Activated CD4-positive, alpha-beta T cell treated with anti-CD3 and anti-CD28 coated beads for 36 hours (primary cell): ENCODE measurements around the gene GPATCH4. TPM values are rescaled to one million over a fixed set of nuclear protein-coding genes. Genes with fewer than 3 reads are reported as not detected.

ENCODE experiments used
- ATAC-seq: fragments of 200-7000 bp; cut with Tn5 transposase; one replicate; pipeline ENCODE4 v1.10.0; 2021; ENCODE audit warnings: mild to moderate bottlenecking, moderate library complexity
- CTCF ChIA-PET: fragments of 350-600 bp; sonication (Branson Sonifier 250); formaldehyde crosslinking; loops from one replicate; lab custom pipeline; 2021; ENCODE audit warnings: antibody characterized with exemption; lab: Charles Lee
- POLR2A ChIA-PET: fragments of 350-600 bp; sonication (Branson Sonifier 250); formaldehyde crosslinking; loops from one replicate; lab custom pipeline; 2021; ENCODE audit warnings: antibody characterized with exemption, inconsistent platforms; lab: Charles Lee
- DNase-seq: peaks from one replicate; pipeline ENCODE4 v3.0.0-alpha.2; 2020
- H3K27ac Mint-ChIP-seq: one replicate; pipeline ENCODE4 v1.8.0; 2021; ENCODE audit warnings: mixed read lengths
- H3K27me3 Mint-ChIP-seq: one replicate; pipeline ENCODE4 v1.8.0; 2021; ENCODE audit warnings: mixed read lengths
- H3K36me3 Mint-ChIP-seq: one replicate; pipeline ENCODE4 v1.8.0; 2021; ENCODE audit warnings: low read depth, mixed read lengths
- H3K4me1 Mint-ChIP-seq: one replicate; pipeline ENCODE4 v1.8.0; 2021; ENCODE audit warnings: mixed read lengths
- H3K4me3 Mint-ChIP-seq: one replicate; pipeline ENCODE4 v1.8.0; 2021; ENCODE audit warnings: mild to moderate bottlenecking, moderate library complexity, mixed read lengths
- H3K9me3 Mint-ChIP-seq: one replicate; pipeline ENCODE4 v1.8.0; 2021; ENCODE audit warnings: low read depth, mixed read lengths
- intact Hi-C, 2 experiments: fragments of 100-400 bp; cut with DNase I in 1 of 2; cut with micrococcal nuclease in 1 of 2; formaldehyde crosslinking; loops; one replicate each; pipeline versions ENCODE4 v1.14.2 to v1.15.1; 2022 to 2024; cut with DNase I, micrococcal nuclease
- total RNA-seq, 2 experiments: library from RNA; stranded (reverse); gene quantifications; one replicate each; pipeline ENCODE4 v1.2.3, GENCODE V29; 2021

Gene GPATCH4
- total RNA-seq, 2 experiments from 2014 or later: 38.5 to 48.7 TPM

DNA sequence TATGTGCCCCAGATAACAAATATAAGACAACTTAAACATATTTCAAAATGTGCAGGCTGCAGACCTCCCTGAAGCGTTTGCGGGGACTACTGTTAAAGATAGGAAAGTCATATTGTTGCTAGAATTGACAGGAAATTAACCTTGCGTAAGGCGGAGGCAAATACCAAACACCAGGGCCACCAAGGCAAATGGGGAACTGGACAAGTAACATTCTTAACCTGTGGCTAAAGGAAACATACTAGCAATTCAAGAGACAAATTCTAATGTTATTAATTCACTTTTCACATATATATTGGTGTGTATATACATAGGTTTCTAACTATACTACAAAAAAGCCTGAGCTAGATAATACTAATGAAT, 24.8 kb upstream of the GPATCH4 start:
- ChIA-PET CTCF (interaction anchor here (0.6 to 7.0 kb wide), 21 partner anchors 12 to 230 kb away, joined by 3 to 117 read pairs (median 4); partner anchors contain the start of genes BCAN, CRABP2, MEF2D and NES), POLR2A (no interaction called here)
- intact Hi-C loops: loop anchor here in 1 of 2 experiments (1.0 to 5.0 kb wide), 2 partner anchors 52 to 81 kb away; partner anchors contain the start of gene CRABP2
- H3K4me1 Mint-ChIP-seq: peaks cover 6% of the 10 kb centered on the region
- peaks cover 43% of the 10 kb centered on the region for H3K27me3 Mint-ChIP-seq
- ATAC-seq (no peak), DNase-seq (no peak)
- H3K36me3 Mint-ChIP-seq: no peaks in the 10 kb centered on the region
- no peak overlapping the region for H3K27ac Mint-ChIP-seq
- H3K9me3 Mint-ChIP-seq: no peaks in the 10 kb centered on the region
- no peak overlapping the region for H3K4me3 Mint-ChIP-seq

DNA sequence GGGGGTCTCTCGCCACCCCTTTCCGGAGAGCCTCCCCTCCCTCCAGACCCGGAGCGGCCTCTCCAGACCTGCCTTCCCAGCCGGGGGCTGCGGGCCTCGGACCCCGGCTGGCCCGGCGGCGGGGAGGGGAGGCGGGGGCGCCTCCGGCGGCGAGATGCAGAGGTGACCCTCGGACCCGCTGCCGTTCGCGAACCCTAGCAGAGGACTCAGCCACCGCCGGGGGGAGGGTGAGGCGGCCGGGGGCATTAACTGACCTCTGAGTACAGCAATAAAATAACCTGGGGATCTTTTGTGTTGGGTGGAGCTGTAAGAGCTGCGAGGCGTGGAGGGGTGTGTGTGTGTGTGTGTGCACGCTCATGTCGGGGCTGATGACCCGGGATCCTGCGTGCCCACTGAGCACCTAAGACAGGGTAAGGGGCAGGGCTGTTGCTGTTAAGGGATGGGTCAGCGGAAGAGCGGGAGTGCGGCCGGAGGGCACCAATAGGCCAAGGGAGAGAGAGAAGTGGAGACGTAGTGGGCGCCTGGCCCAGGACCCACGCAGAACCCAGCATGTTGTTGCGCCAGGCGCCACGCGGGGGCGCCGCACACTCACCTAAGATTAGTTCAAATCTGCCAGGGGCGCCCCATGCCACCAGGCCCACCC, 24.3 kb upstream of the GPATCH4 start:
- intact Hi-C loops: loop anchor here (1.0 to 5.0 kb wide), 4 partner anchors 32 to 82 kb away; partner anchors contain the start of gene CRABP2 (in 1 of the 2)
- DNase-seq: peak; percentile 83
- Mint-ChIP-seq H3K27me3 (peaks cover 41% of the 10 kb centered on the region), H3K4me3 (peak overlapping the region; percentile 53), H3K27ac (no peak overlapping the region), H3K9me3 (no peaks in the 10 kb centered on the region), H3K36me3 (no peaks in the 10 kb centered on the region), H3K4me1 (peaks cover 6% of the 10 kb centered on the region)
- POLR2A ChIA-PET: no interaction called here
- CTCF ChIA-PET: interaction anchor here (0.6 to 7.0 kb wide), 12 partner anchors 14 to 168 kb away, joined by 3 to 117 read pairs (median 6); partner anchors contain the start of genes CRABP2 and NAXE
- ATAC-seq: peak; percentile 65

DNA sequence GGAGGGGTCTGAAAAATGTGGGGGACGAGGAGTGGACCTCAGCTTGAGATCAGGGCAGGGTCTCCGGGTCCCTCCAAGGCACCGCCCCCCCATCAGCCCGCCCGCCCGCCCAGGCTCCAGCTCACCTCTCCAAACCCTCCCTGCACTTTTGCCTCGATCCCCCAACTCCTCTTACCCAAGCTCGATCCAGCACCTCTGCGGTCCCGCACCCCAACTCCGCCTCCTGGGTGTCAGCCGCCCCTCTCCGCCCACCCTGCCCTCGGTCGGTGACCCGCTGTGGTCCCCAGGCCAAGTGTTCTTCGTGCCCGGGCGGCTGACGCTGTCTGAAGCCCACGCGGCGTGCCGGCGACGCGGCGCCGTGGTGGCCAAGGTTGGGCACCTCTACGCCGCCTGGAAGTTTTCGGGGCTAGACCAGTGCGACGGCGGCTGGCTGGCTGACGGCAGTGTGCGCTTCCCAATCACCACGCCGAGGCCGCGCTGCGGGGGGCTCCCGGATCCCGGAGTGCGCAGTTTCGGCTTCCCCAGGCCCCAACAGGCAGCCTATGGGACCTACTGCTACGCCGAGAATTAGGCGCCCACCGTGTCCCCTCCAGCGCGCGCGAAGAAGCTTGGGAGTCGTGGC, 23.6 kb upstream of the GPATCH4 start:
- POLR2A ChIA-PET: interaction anchor here (1.0 kb wide), 1 partner anchor 36 kb away, joined by 3 read pairs; no protein-coding TSS in a partner anchor
- Mint-ChIP-seq H3K36me3 (no peaks in the 10 kb centered on the region), H3K4me3 (peak overlapping the region; percentile 28), H3K27ac (no peak overlapping the region), H3K27me3 (peaks cover 45% of the 10 kb centered on the region), H3K9me3 (no peaks in the 10 kb centered on the region), H3K4me1 (peaks cover 6% of the 10 kb centered on the region)
- intact Hi-C loops: loop anchor here (1.0 to 5.0 kb wide), 4 partner anchors 32 to 82 kb away; partner anchors contain the start of gene CRABP2 (in 1 of the 2)
- CTCF ChIA-PET: interaction anchor here (0.6 to 7.0 kb wide), 33 partner anchors 10 to 708 kb away, joined by 3 to 117 read pairs (median 4); partner anchors contain the start of genes CRABP2, NAXE and NTRK1
- DNase-seq (peak; percentile 15), ATAC-seq (no peak)

DNA sequence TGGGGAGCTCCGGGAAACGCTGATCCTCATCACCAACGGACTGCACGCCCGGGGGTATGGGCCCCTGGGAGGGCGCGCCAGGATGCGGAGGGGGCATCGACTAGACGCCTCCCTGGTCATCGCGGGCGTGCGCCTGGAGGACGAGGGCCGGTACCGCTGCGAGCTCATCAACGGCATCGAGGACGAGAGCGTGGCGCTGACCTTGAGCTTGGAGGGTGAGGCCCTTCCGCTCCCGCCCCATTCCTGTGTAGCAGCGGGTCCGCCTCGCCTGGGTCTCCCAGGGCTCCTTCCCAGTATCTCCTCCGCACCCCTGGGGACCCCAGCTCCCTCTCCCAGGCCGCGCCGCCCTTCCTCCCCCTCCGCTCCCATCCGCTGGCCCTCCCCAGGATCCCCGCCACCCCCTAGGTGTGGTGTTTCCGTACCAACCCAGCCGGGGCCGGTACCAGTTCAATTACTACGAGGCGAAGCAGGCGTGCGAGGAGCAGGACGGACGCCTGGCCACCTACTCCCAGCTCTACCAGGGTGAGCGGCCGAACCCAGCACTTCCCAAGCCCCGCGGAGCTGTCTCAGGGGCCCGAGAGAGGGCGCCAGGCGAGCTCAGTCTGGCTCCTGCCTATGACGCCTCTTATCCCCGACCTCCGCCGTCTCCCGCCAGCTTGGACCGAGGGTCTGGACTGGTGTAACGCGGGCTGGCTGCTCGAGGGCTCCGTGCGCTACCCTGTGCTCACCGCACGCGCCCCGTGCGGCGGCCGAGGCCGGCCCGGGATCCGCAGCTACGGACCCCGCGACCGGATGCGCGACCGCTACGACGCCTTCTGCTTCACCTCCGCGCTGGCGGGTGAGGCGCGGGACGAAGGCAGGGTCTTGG, 22.9 kb upstream of the GPATCH4 start:
- CTCF ChIA-PET: interaction anchor here (0.6 to 7.0 kb wide), 36 partner anchors 11 to 708 kb away, joined by 3 to 117 read pairs (median 4); partner anchors contain the start of genes CRABP2, NAXE and NTRK1
- Mint-ChIP-seq H3K27me3 (peaks cover 51% of the 10 kb centered on the region), H3K4me1 (peaks cover 6% of the 10 kb centered on the region), H3K36me3 (no peaks in the 10 kb centered on the region), H3K4me3 (peak overlapping the region; percentile 28), H3K9me3 (no peaks in the 10 kb centered on the region), H3K27ac (no peak overlapping the region)
- ATAC-seq: peak; percentile 73
- intact Hi-C loops: no loop called here
- peak; percentile 71 for DNase-seq
- POLR2A ChIA-PET: interaction anchor here (1.0 to 1.1 kb wide), 2 partner anchors 33 to 37 kb away, joined by 3 read pairs; partner anchors contain the start of gene NAXE

DNA sequence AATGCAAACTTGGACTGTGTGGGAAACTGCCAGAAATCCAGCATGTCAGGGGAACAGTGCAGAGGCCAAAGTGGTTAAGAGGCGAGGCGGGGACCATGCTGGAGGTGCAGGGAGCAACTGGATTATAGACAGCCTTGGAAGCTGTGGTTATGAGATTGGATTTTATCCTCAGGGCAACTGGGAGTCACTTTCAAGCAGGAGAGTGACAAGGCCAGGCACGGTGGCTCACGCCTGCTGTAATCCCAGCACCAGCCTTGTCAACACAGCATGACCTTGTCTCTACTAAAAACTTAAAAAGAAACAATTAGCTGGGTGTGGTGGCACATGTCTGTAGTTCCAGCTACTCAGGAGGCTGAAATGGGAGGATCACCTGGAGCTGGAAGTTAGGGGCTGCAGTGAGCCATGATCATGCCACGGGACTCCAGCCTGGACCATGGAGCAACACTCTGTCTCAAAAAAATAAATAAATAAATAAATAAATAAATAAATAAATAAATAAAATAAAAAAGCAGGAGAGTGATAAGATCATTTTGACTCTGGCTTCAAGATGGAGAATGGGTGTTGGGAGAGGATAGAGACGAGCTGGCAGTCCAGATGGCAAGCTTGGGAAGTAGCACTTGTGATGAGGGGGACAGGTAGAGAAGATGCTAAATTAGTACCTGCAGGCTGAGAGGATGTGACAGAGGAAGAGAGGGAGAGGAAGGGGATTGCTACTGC, 21.5 kb upstream of the GPATCH4 start:
- intact Hi-C loops: no loop called here
- CTCF ChIA-PET: interaction anchor here (0.6 to 7.0 kb wide), 7 partner anchors 35 to 253 kb away, joined by 3 to 117 read pairs (median 7); no protein-coding TSS in a partner anchor
- H3K27ac Mint-ChIP-seq: no peak overlapping the region
- H3K4me1 Mint-ChIP-seq: peaks cover 6% of the 10 kb centered on the region
- ATAC-seq: no peak
- H3K9me3 Mint-ChIP-seq: no peaks in the 10 kb centered on the region
- H3K27me3 Mint-ChIP-seq: peaks cover 51% of the 10 kb centered on the region
- H3K4me3 Mint-ChIP-seq: no peak overlapping the region
- no peak for DNase-seq
- H3K36me3 Mint-ChIP-seq: no peaks in the 10 kb centered on the region
- POLR2A ChIA-PET: no interaction called here

DNA sequence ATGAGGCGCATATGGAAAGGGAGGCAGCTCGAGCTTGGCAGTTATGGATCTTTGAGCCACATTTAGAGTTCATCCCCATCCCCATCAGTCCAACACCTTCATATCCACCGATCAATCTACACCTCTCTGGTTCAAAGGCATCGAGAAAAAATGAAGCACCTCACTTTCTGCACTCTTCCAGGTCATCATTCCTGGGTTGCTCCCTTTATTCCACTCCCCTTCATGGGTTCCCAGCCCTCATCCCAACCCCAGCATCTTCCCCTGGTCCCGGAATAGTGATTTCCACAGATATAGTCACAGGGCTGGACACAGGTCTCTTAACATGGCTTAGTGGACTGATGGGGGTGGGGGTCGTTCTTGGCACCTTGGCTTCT, 18.3 kb upstream of the GPATCH4 start:
- no peak for DNase-seq
- intact Hi-C loops: no loop called here
- ATAC-seq: no peak
- no peak overlapping the region for H3K4me3 Mint-ChIP-seq
- H3K27me3 Mint-ChIP-seq: peaks cover 38% of the 10 kb centered on the region
- ChIA-PET CTCF (interaction anchor here (0.7 to 2.2 kb wide), 12 partner anchors 10 to 308 kb away, joined by 3 to 8 read pairs (median 4); partner anchors contain the start of gene CRABP2), POLR2A (no interaction called here)
- H3K27ac Mint-ChIP-seq: no peak overlapping the region
- H3K9me3 Mint-ChIP-seq: no peaks in the 10 kb centered on the region
- H3K36me3 Mint-ChIP-seq: no peaks in the 10 kb centered on the region
- H3K4me1 Mint-ChIP-seq: no peaks in the 10 kb centered on the region

DNA sequence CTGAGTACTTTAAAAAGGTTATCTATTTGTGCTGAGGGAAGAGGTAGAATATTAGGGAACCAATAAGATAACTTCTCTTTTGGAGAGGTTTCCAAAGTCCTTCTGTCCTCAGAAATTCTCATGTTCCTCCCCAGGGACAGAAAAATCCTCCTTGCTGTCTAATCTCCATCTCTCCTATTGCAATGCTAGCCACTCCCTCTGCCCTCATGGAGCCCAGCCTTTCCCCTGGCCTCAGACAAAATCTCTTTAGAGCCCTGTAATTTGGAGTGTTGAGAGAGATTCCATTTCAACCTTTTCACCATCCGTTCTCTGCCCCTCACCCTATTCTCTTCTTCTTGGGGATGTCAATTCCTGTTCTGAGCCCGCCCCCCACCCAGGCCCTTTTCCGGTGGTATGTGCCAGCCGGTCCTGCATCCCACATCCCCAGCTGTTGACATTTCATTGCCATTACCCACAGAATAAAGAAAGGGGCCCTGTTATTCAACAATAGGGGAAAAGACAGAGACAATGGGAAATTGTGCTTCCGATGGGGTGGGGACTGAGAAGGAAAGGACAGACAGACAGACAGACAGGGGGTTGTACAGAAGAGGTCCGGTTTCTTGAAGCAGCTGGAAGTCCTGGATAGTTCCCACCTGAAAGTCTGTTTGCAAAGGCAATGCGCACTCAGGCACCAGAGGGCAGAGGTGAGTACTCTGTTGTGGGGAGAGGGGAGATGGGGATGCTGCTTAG, 17.7 kb upstream of the GPATCH4 start, which contains the start of gene HAPLN2:
Gene HAPLN2 (plus strand): TSS at position 563 of the 729 bp plus-strand sequence. CDS start 4,076 bp downstream, outside the sequence.
- Mint-ChIP-seq H3K36me3 (no peaks in the 10 kb centered on the region), H3K4me3 (no peak within 1 kb of the TSS), H3K27me3 (peaks cover 38% of the 10 kb centered on the region), H3K4me1 (no peaks in the 10 kb centered on the region), H3K9me3 (no peaks in the 10 kb centered on the region), H3K27ac (no peak within 1 kb of the TSS)
- DNase-seq (peak; percentile 52), ATAC-seq (no peak)
- ChIA-PET POLR2A (no interaction called here), CTCF (interaction anchor here (0.7 to 2.2 kb wide), 7 partner anchors 30 to 309 kb away, joined by 3 to 8 read pairs (median 4); partner anchors contain the start of gene CRABP2)
- intact Hi-C loops: no loop called here

DNA sequence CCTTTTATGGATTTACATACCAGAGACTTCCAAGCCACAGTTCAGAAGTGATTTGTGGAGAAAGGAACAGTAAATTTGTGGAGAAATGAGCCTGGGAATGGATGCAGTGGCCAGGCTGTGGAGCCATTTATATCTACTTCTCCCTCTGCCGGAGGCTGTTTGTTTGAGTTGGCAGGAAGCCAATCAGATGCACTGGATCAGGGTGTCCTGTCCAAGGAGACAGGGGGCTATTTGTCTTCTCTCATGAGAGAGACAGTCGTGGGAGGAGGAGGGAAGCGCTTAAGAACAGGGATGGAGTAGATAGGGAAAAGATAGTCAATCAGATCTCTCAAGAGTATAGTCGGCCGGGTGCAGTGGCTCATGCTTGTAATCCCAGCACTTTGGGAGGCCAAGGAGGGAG, 15.2 kb upstream of the GPATCH4 start:
- no peaks in the 10 kb centered on the region for H3K36me3 Mint-ChIP-seq
- peaks cover 33% of the 10 kb centered on the region for H3K27me3 Mint-ChIP-seq
- no peak for DNase-seq
- H3K27ac Mint-ChIP-seq: no peak overlapping the region
- intact Hi-C loops: no loop called here
- no peak for ATAC-seq
- H3K9me3 Mint-ChIP-seq: no peaks in the 10 kb centered on the region
- ChIA-PET POLR2A (interaction anchor here (0.7 kb wide), 1 partner anchor 285 kb away, joined by 3 read pairs; no protein-coding TSS in a partner anchor), CTCF (interaction anchor here (0.7 to 2.0 kb wide), 3 partner anchors 8 to 70 kb away, joined by 3 to 13 read pairs (median 3); no protein-coding TSS in a partner anchor)
- no peaks in the 10 kb centered on the region for H3K4me1 Mint-ChIP-seq
- no peak overlapping the region for H3K4me3 Mint-ChIP-seq

DNA sequence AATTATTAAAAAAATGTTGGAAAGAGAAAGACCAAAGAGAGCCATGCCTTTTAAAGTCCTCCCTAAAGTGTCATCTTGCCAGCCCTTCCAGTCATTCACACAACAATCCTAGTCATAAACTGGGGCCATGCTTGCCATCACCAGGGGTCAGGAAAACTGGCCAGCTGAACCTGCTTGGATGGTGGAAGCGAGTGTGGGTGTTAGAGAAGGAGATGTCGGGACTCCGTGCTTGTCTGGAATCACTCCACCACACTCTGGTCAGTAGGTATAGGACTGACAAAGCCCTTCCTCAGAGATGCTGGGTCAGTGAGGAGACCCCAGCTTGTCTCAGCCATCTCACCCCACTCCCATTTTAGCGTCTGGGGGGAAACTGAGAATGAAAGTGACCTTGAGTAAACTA, 14.7 kb upstream of the GPATCH4 start:
- ChIA-PET CTCF (no interaction called here), POLR2A (no interaction called here)
- Mint-ChIP-seq H3K27ac (no peak overlapping the region), H3K27me3 (peaks cover 33% of the 10 kb centered on the region), H3K36me3 (no peaks in the 10 kb centered on the region), H3K4me3 (no peak overlapping the region), H3K9me3 (no peaks in the 10 kb centered on the region), H3K4me1 (no peaks in the 10 kb centered on the region)
- no peak for ATAC-seq
- intact Hi-C loops: no loop called here
- DNase-seq: no peak
